HG03378 (cell line): ENCODE data around the gene CHTF18.

Experiments
- ATAC-seq: cut with Tn5 transposase; IDR thresholded peaks from one replicate; pipeline ENCODE4 v1.9.1; 2021; ENCODE audit warnings: mild to moderate bottlenecking, moderate library complexity; ENCODE audit not compliant: unreplicated experiment

CHTF18 gene

DNA sequence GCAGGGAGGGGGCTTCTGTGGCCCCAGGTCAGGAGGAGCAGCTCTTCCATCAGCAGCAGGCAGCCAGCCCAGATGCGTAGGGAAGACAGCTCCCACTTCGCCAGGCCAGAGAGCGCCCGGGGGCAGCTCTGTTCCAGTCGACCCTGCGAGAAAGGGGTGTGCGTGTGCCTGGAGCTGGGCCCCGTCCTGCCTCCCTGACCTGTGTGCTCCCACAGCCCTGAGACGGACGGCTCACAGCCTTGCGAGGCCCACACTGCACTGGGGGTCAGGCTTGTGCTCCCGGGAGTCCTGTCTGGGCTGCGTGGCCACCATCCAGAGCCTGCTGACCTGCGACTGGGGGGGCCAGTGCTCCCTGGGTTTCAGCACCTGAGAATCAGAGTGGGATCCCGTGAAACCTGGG lies 28.4 kb upstream of the CHTF18 start:
- no peak for ATAC-seq

DNA sequence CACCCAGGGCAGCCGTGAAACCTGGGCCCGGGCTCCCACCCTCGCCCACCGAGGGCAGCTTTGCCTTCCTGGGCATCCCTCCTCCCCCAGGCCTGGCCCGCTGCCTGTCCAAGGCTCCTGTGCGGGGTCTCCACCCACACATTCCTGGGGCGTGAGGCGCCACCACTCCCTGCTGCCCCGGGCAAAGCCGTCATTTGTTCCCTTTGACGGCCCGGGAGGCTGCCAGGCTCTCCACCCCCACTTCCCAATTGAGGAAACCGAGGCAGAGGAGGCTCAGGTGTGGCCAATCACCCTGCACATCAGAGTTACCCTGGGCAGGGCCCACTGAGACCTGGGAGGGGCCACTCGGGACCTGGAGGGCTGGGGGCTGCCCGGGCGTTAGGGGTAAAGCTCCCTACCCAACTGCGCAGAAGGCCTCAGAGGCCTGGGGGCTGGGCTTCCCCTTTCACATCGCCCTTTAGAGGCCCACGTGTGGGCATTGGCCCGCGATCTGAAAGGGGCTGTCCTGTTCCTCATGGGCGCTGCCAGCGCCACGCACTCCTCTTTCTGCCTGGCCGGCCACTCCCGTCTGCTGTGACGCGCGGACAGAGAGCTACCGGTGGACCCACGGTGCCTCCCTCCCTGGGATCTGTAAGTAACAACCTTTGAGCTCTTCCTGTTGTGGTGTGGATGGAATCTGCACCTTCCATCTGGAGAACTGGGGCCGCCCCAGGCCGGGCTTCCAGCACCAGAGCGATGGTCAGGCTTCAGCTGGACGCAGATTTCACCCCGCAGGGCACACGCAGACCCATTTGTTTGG lies 27.7 kb upstream of the CHTF18 start, which contains the start of gene MSLN:
TSS of gene MSLN (plus strand) at position 190 of the 799 bp plus-strand sequence. CDS start 1,947 bp downstream, outside the sequence.
- ATAC-seq: no peak

DNA sequence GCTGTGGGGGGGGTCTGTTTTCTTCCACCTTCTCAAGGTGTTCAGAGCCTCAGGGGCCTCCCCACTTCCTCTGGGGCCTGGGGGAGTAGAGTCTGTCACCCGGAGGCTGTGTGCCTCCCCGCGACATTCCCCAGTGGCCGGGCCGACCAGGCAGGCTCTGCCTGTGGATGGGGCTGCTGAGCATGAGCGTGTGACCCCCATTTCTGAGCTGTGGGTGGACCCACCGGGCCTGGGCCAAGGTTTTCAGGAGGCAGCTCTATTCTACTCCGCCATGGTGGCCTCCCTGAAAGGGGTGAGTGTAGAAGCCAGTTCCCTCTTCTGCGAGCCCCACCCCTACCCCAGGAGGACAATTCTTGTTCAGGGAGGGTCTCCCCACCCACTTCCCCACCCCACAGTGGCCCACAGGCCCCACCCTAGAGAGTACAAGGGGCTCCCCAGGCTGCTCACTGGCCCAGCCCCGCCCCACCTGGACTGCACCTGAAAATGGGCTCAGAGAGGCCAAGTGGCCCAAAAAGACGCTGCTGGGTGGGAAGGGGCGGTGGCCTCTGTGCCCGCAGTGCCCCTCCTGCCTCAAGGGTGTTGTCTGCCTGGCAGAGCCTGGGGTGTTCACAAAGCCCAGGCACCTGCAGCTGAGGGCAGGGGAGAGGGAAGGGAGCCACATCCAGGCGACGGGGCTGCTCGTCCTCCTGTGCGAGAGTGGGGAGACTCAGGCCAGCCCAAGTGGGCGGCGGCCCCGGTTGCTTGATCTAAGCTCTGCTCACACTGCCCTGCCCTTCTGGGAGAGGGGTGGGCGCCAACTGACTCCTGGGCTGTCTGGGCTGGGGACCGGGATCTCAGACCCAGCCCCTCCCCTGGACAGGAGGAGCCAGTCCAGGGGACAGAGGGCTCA lies 26.6 kb upstream of the CHTF18 start:
- ATAC-seq: no peak

DNA sequence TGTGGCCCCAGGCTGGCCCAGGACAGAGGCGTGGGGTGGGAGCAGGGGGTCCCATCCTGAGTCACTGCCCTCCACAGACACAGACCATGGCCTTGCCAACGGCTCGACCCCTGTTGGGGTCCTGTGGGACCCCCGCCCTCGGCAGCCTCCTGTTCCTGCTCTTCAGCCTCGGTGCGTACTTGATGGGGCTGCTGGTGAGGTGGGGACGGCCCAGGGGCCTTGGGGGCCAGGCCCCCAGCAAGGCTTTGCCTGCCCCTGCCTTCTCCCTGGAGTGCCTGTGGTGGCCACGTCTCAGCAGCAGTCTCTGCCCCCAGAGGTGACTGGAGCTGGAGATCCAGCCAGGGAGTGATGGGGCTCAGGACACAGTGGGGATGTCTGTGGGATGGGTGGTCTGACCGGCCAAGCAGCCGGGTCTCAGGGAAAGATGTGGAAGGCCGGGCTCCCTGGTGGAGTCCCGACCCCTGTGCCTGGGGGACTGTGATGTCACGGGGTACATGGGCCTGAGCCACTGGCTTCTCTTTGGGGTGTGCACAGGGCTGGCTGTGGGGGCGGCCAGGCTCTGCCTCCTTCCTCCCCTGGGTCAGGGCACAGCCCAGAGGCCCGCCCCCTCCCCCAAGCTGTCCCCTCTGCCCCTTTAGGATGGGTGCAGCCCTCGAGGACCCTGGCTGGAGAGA lies 25.7 kb upstream of the CHTF18 start:
- no peak for ATAC-seq

DNA sequence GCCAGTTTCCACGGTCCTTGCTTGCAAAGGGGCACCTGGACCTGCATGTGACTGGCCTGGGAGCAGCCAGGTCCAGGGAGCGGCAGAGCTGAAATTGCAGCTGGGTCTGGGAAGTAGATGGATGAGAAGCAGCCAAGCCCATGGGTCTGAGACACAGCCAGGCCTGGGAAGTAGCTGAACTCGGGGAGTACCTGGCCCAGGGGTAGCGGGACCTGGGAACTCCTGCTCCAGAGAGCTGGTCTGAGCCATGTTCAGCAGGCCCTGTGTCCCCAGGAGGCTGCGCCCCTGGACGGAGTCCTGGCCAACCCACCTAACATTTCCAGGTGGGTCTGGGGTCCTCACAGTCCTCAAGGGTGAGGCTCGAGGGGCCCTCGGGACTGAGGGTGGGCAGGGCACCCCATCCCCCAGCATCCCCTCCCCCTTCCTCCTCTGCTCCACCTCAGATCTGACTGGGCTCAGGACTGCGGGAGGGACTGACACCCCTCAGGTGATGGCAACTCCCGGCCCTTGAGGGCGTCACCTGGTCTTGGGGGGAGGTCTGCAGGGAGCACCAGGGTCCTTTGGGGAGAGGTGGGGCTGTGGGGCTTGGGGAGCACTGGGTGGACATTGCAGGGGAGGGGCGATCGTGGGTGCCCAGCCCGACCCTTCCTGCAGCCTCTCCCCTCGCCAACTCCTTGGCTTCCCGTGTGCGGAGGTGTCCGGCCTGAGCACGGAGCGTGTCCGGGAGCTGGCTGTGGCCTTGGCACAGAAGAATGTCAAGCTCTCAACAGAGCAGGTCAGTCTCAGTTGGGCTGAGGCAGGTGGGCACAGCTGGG lies 24.8 kb upstream of the CHTF18 start:
- ATAC-seq: no peak

DNA sequence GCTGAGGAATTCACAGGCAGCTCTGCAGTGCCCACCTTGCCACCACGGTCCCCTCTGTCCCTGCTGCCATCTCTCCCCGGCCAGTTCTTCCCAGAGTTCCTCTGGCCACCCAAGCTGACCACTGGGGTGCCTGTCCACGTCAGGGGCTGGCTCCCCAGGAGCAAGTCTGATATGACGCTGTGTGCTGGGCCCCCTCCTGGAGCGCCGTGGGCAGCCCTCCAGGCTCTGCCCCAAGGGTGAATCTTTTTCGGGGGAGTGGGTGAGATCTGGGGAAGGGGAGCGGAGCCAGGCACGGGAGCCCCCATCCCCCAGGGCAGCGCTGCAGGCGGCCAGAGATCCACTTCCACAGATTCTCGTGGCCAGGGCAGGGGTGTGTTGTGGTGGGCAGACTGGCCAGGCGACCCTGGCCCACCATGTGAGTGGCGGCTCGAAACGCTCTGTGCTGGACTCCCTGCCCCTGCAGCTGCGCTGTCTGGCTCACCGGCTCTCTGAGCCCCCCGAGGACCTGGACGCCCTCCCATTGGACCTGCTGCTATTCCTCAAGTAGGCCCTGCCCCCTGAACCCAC lies 24.2 kb upstream of the CHTF18 start:
- ATAC-seq: no peak

DNA sequence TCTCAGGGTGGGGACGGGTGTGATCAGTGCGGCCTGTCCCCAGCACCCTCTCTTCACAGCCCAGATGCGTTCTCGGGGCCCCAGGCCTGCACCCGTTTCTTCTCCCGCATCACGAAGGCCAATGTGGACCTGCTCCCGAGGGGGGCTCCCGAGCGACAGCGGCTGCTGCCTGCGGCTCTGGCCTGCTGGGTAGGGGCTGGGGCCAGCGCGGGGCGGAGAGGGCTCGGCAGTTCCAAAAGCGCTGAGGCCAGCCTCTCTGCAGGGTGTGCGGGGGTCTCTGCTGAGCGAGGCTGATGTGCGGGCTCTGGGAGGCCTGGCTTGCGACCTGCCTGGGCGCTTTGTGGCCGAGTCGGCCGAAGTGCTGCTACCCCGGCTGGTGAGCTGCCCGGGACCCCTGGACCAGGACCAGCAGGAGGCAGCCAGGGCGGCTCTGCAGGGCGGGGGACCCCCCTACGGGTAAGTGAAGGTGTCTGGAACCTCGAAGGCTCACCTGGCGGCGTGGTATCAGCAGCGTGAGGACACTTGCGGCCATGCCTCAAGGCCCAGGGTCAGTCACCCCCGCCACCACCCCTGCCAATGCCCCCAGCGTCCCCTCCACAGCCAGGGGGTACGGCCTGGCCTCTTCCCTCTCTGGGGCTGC lies 23.5 kb upstream of the CHTF18 start:
- ATAC-seq: no peak

DNA sequence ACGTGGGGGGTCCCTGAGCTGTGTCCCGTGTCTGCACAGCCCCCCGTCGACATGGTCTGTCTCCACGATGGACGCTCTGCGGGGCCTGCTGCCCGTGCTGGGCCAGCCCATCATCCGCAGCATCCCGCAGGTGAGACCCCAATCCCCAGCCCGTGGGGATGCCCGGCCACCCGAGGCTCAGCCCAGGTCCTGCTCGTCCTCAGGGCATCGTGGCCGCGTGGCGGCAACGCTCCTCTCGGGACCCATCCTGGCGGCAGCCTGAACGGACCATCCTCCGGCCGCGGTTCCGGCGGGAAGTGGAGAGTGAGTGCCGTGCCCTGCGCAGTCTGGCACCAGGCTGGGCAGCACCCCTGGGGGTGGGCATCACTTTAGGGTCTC lies 22.9 kb upstream of the CHTF18 start:
- ATAC-seq: no peak

DNA sequence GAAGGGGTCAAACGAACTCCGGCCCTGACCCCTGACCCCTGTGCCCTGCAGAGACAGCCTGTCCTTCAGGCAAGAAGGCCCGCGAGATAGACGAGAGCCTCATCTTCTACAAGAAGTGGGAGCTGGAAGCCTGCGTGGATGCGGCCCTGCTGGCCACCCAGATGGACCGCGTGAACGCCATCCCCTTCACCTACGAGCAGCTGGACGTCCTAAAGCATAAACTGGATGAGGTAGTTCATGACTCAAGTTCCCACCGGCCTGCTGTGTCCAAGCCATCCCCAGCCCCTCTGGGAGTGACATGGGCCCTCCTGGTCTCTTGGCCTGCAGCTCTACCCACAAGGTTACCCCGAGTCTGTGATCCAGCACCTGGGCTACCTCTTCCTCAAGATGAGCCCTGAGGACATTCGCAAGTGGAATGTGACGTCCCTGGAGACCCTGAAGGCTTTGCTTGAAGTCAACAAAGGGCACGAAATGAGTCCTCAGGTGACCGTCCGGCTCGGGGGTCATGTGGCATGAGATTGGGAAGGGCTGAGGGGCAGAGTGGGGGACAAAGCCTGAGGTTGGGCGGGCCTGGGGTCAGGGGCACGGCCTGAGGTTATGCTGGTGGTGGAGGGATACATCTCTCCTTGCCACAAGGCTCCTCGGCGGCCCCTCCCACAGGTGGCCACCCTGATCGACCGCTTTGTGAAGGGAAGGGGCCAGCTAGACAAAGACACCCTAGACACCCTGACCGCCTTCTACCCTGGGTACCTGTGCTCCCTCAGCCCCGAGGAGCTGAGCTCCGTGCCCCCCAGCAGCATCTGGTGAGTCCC lies 22.2 kb upstream of the CHTF18 start:
- no peak for ATAC-seq

DNA sequence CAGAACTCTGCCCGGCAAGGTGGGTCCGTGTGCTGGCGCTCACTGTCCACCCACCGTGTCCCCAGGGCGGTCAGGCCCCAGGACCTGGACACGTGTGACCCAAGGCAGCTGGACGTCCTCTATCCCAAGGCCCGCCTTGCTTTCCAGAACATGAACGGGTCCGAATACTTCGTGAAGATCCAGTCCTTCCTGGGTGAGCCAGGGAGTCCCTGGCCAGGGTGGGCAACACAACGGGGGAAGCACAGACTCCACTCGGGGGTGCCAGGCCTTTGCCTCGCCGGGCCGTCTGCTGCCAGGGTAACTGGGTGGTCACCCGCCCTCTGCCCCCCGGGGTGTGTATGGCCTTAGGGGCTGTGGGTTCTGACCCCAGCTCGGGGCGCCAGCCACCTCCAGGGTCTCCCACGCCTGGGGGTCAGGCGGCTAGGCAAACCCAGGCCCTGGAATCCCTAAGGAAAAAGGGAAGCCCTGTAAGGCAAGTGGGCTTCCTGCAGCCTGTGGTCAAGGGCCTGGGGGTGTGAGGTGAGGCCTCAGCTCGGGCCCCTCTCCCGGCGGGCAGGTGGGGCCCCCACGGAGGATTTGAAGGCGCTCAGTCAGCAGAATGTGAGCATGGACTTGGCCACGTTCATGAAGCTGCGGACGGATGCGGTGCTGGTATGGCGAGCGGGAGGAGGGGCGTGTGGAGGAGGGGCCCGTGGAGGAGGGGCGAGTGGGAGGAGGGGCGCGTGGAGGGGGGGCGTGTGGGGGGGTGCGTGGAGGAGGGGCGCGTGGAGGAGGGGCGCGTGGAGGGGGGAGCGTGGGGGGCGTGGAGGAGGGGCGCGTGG lies 21.4 kb upstream of the CHTF18 start:
- no peak for ATAC-seq

DNA sequence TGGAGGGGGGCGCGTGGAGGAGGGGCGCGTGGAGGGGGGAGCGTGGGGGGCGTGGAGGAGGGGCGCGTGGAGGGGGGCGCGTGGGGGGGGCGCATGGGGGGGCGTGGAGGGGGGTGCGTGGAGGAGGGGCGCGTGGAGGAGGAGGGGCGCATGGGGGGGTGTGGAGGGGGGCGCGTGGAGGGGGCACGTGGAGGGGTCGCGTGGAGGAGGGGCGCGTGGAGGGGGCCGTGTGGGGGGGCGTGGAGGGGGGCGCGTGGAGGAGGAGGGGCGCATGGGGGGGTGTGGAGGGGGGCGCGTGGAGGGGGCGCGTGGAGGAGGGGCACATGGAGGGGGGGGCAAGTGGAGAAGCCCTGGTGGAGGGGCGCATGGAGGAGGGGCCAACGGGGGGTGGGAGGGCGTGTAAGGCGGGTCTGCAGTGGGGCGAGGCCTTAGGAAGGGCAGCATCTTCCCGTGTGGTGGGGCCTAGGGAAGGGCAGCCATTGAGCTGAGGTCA lies 20.6 kb upstream of the CHTF18 start:
- no peak for ATAC-seq

DNA sequence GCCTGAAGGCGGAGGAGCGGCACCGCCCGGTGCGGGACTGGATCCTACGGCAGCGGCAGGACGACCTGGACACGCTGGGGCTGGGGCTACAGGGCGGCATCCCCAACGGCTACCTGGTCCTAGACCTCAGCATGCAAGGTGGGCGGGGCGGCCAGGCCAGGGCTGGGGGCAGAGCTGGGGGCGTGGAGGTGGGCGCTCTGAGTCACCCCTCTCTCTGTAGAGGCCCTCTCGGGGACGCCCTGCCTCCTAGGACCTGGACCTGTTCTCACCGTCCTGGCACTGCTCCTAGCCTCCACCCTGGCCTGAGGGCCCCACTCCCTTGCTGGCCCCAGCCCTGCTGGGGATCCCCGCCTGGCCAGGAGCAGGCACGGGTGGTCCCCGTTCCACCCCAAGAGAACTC lies 20.0 kb upstream of the CHTF18 start:
- no peak for ATAC-seq

DNA sequence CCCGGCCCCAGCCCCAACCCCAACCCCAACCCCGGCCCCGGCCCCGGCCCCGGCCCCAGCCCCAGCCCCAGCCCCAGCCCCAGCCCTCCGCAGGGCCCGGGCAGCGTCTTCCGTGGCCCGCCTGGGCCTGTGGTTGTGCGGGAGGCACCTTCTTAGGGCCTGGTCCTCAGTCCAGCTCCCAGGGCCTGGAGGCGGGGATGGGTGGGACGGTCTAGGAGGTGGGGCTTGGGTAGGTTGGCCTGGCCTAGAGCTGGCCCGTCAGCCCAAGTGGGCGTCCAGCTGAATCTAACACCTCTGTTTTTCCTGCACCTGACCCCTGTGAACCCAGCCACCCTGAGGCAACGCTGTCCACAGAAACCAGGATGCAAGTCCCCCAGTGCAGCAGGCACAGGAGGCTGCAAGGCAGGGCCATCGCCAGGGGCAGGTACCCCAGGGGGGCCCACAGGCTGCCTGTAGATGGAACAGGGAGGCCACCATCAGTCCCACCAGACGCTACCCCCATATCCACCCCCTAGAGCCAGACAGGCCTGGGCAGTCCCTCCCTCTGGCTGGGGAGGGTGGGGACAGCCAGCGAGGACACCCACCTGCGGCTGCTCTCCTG lies 19.1 kb upstream of the CHTF18 start:
- no peak for ATAC-seq

DNA sequence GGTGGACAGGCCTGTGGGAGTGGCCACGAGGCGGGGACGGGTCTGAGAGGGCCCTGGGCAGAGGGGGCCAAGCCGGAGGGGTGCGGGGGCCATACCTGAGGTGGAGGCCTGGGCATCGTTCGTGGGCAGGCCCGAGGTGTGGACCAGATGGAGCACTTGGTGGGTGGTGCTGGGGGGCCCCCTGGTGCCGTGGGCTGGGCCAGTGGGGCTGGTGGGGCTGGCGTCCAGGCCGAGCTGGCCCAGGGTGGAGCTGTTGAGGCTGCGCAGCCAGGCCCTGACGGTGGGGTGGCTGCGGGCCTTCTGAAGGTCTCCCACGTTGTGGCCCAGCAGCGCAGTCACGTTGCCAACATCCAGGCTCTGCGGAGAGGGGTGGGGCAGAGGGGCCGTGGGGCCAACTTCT lies 18.5 kb upstream of the CHTF18 start:
- no peak for ATAC-seq

DNA sequence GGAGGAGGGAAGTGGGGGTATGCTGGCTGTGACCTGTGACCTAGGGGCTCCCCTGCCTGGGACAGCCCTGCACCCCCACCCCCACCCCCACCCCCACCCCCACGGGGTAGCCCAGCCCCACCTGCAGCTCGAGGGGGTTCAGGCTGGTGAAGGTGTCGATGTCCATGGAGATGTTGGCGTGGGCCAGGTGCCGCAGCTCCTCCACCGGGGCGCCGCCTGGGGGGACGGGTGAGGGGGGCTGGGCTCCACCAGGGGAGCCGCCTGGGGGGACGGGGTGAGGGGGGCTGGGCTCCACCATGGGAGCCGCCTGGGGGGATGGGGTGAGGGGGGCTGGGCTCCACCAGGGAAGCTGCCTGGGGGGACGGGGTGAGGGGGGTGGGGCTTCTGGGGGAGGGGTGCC lies 18.0 kb upstream of the CHTF18 start:
- no peak for ATAC-seq

DNA sequence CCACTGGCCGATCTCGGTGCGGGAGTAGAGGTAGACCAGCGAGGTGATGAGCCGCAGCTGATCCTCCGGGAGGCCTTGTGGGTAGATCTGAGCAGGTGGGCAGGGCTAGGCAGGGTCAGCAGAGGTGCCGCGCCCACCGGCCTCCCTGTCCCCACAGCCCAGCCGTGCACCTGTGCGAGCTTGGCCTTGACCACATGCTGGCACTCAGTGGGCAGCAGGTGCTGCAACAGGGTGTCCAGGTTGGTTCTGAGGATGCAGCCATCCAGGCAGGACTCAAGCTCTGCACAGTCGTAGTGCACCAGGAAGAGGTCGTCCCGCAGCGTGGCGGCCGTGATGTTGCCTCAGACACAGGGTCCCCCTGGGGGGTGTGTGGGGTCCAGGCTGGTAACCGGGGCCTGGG lies 15.5 kb upstream of the CHTF18 start:
- no peak for ATAC-seq
